ENCODE measurements around the gene GBP2. TPM values are rescaled to one million over a fixed set of nuclear protein-coding genes. Genes with fewer than 3 reads are reported as not detected.
A peak's percentile ranks its signal among the peaks of the same experiment; 100 is the strongest.

Gene GBP2
- total and polyA plus RNA-seq, 9 of the 15 experiments (the other 6 are each of a cell fraction or from before 2014, with no cell fraction given), result 0.45 to 2.2 (median 0.69) TPM

GRCh38 chr1:89121641-89122040 is 4.3 kb downstream of the GBP2 start (continued):
- TF ChIP-seq, protein P1, sequence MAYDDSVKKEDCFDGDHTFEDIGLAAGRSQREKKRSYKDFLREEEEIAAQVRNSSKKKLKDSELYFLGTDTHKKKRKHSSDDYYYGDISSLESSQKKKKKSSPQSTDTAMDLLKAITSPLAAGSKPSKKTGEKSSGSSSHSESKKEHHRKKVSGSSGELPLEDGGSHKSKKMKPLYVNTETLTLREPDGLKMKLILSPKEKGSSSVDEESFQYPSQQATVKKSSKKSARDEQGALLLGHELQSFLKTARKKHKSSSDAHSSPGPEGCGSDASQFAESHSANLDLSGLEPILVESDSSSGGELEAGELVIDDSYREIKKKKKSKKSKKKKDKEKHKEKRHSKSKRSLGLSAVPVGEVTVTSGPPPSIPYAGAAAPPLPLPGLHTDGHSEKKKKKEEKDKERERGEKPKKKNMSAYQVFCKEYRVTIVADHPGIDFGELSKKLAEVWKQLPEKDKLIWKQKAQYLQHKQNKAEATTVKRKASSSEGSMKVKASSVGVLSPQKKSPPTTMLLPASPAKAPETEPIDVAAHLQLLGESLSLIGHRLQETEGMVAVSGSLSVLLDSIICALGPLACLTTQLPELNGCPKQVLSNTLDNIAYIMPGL (CRISPR knock-in tag; IDR thresholded peaks at IDR 0.05), result no peak
- TF ChIP-seq ASH1L (IDR thresholded peaks at IDR 0.05; ENCODE audit: borderline replicate concordance, low read depth, partially characterized antibody), result no peak
- no peak for TF ChIP-seq ZNF407 (IDR thresholded peaks at IDR 0.05; ENCODE audit: low read depth)
- peak; percentile 78 for TF ChIP-seq CBFA2T3 (IDR thresholded peaks at IDR 0.05)
- no peak for TF ChIP-seq FOXA1 (IDR thresholded peaks at IDR 0.05; ENCODE audit: borderline replicate concordance)
- TF ChIP-seq IRF1 (CRISPR knock-in tag; IDR thresholded peaks at IDR 0.05; ENCODE audit: borderline replicate concordance), result no peak
- no peak for TF ChIP-seq DMBX1 (CRISPR knock-in tag; IDR thresholded peaks at IDR 0.05; ENCODE audit: borderline replicate concordance)
- TF ChIP-seq ZNF830 (CRISPR knock-in tag; IDR thresholded peaks at IDR 0.05), result no peak
- TF ChIP-seq, protein P2, sequence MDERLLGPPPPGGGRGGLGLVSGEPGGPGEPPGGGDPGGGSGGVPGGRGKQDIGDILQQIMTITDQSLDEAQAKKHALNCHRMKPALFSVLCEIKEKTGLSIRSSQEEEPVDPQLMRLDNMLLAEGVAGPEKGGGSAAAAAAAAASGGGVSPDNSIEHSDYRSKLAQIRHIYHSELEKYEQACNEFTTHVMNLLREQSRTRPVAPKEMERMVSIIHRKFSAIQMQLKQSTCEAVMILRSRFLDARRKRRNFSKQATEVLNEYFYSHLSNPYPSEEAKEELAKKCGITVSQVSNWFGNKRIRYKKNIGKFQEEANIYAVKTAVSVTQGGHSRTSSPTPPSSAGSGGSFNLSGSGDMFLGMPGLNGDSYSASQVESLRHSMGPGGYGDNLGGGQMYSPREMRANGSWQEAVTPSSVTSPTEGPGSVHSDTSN (CRISPR knock-in tag; IDR thresholded peaks at IDR 0.05; ENCODE audit: low read depth), result no peak
- TF ChIP-seq, protein P2 (tag; conservative IDR thresholded peaks at IDR 0.05; ENCODE audit: low read depth), result no peak
- peak; percentile 35; the same call in 1 of the 2 replicates for TF ChIP-seq DPF2 (IDR thresholded peaks at IDR 0.05)
- peak; percentile 65 for TF ChIP-seq TAL1 (IDR thresholded peaks at IDR 0.05)
- TF ChIP-seq ARID1B (IDR thresholded peaks at IDR 0.05), result peak; percentile 49
- no peak for TF ChIP-seq E2F3 (CRISPR knock-in tag; IDR thresholded peaks at IDR 0.05)

Data from K562 (cell line).